Adrenal gland (tissue), 12 donors: ENCODE results near the gene TOMM20. TPM values are rescaled to one million over a fixed set of nuclear protein-coding genes. Genes with fewer than 3 reads are reported as not detected.

Source experiments
- DNase-seq, 7 donors: peaks; one replicate each; pipeline ENCODE4 v3.0.0-alpha.2; 2019 to 2020
- H3K27ac ChIP-seq, 5 donors: fragments of 200-600 bp; sonication (generic) in 4 of 5; 1 replicate in 3 of 5; 2 replicates in 2 of 5; pipeline versions ENCODE4 v1.5.1 to v1.8.0; 2016 to 2020; ENCODE audit warnings: mild to moderate bottlenecking in 1 of 5
- H3K27me3 ChIP-seq: fragments of 200-600 bp; 2 replicates; pipeline ENCODE4 v1.8.0; 2021
- H3K36me3 ChIP-seq, 2 donors: fragments of 200-600 bp; replicated peaks in 1 of 2; 1 replicate in 1 of 2; 2 replicates in 1 of 2; pipeline versions ENCODE4 v1.5.1 to v1.8.0; 2018 to 2022
- H3K4me1 ChIP-seq, 2 donors: fragments of 200-600 bp; replicated peaks in 1 of 2; 1 replicate in 1 of 2; 2 replicates in 1 of 2; pipeline versions ENCODE4 v1.5.1 to v1.8.0; 2018 to 2021
- H3K4me3 ChIP-seq, 4 donors: fragments of 200-600 bp; sonication (generic) in 3 of 4; one replicate each; pipeline ENCODE4 v1.5.1; 2016 to 2018
- H3K9me3 ChIP-seq, 3 donors: fragments of 200-600 bp; sonication (generic) in 1 of 3; replicated peaks in 1 of 3; 1 replicate in 2 of 3; 2 replicates in 1 of 3; pipeline versions ENCODE4 v1.5.1 to v1.8.0; 2016 to 2021
- CTCF ChIP-seq, 6 experiments: fragments of 450-650 bp in 4 of 6; fragments of 200-600 bp in 2 of 6; sonication (generic) in 1 of 6; IDR thresholded peaks; 1 replicate in 5 of 6; 2 replicates in 1 of 6; pipeline versions ENCODE4 v1.5.1 to v1.8.0; 2016 to 2021; ENCODE audit warnings: antibody characterized with exemption in 6 of 6, mild to moderate bottlenecking in 2 of 6, moderate library complexity in 1 of 6
- POLR2A ChIP-seq, 2 donors: fragments of 450-650 bp; IDR thresholded peaks; one replicate each; pipeline ENCODE4 v1.6.1; 2017; ENCODE audit warnings: antibody characterized with exemption in 2 of 2, mild to moderate bottlenecking in 2 of 2, moderate library complexity in 1 of 2
- WGBS, 4 donors: extraction: QIAGEN DNeasy Blood & Tissue Kit in 2 of 4; methylation state at CpG; one replicate each; pipeline versions ENCODE4 v1.1.5 to v1.1.7; 2013 to 2017; 5-methylcytosine and 5-hydroxymethylcytosine counted together
- intact Hi-C, 2 donors: fragments of 100-400 bp; cut with DNase I; formaldehyde crosslinking; loops; one replicate each; pipeline versions ENCODE4 v1.14.1 to v1.15.0; 2022 to 2023
- polyA plus RNA-seq, 3 donors: library from polyadenylated mRNA; stranded (reverse); fragments of 200-250 nt in 2 of 3; fragments of 350-450 nt in 1 of 3; fragmentation: Illumina TruSeq in 1 of 3; extraction: RNeasy Lipid Tissue Mini Kit (QIAGEN cat#74804) in 1 of 3; gene quantifications; one replicate each; pipeline ENCODE4 v1.2.3, GENCODE V29; 2013 to 2014
- total RNA-seq, 9 donors: library from RNA; depleted of rRNA in 4 of 9; stranded (reverse); fragments of >200 nt in 4 of 9; fragments of 120-200 nt in 1 of 9; fragmentation: NEBNext Ultra II Directional in 1 of 9; extraction: Animal tissue kit (Norgen Biotek cat#: 25700) in 1 of 9; gene quantifications; one replicate each; pipeline versions ENCODE4 v1.1.0 to v1.2.4, GENCODE V29; 2013 to 2023
- donor health status: healthy with polysubstance abuse.
- donor health status: Bipolar disorder and iron deficiency.
- donor health status: DM: yes; HTN: yes; CAD: no.
- donor health status: DM: no; HTN: no; CAD: no.
- donor health status: DM: no; HTN: no; CAD: no.
- donor health status: DM: yes; HTN: yes; CAD: no.

The TOMM20 gene
- total and polyA plus RNA-seq, 12 donors: 61.7 to 144 (median 106) TPM

GRCh38 chr1:235107368-235108184 lies 21.1 kb downstream of the TOMM20 start:
- intact Hi-C loops: no loop called here

GRCh38 chr1:235106457-235106856 lies 22.2 kb downstream of the TOMM20 start:
- TF ChIP-seq CTCF (IDR thresholded peaks at IDR 0.05) (no peak), POLR2A (IDR thresholded peaks at IDR 0.05) (no peak)
- Histone ChIP-seq H3K4me1 (no peaks in the 10 kb centered on the region), H3K27me3 (no peaks in the 10 kb centered on the region), H3K27ac (no peak overlapping the region), H3K9me3 (no peaks in the 10 kb centered on the region), H3K4me3 (no peak overlapping the region), H3K36me3 (peaks cover 0 to 30% of the 10 kb centered on the region in 2 donors)
- intact Hi-C loops: no loop called here
- peak in 1 of 7 donors; percentile 28 for DNase-seq
- WGBS, 4 donors: 88 to 96% (median 95%) methylated on average over 4 of the region's 4 CpGs

More at GRCh38 chr1:235107368-235108184, 21.1 kb downstream of the TOMM20 start:
- TF ChIP-seq POLR2A (IDR thresholded peaks at IDR 0.05) (no peak), CTCF (IDR thresholded peaks at IDR 0.05) (no peak)
- peak in 1 of 7 donors; percentile 35 for DNase-seq
- Histone ChIP-seq H3K27ac (no peak overlapping the region), H3K27me3 (no peaks in the 10 kb centered on the region), H3K4me3 (no peak overlapping the region), H3K36me3 (peaks cover 0 to 39% of the 10 kb centered on the region in 2 donors), H3K9me3 (no peaks in the 10 kb centered on the region), H3K4me1 (peaks cover 0 to 4% of the 10 kb centered on the region in 2 donors)
- 90 to 94% (median 93%) methylated on average over 15 to 16 of the region's 16 CpGs for WGBS, 4 donors

- H3K4me1 ChIP-seq: no peaks in the 10 kb centered on the region
- intact Hi-C loops: no loop called here
- peak in 1 of 7 donors; percentile 46 for DNase-seq
- no peak overlapping the region for H3K4me3 ChIP-seq
- 78 to 83% (median 80%) methylated on average over 12 of the region's 12 CpGs for WGBS, 4 donors
- H3K36me3 ChIP-seq: peaks cover 0 to 19% of the 10 kb centered on the region in 2 donors
- no peaks in the 10 kb centered on the region for H3K9me3 ChIP-seq
- H3K27ac ChIP-seq: no peak overlapping the region
- no peaks in the 10 kb centered on the region for H3K27me3 ChIP-seq
- TF ChIP-seq POLR2A (IDR thresholded peaks at IDR 0.05): no peak
- no peak for TF ChIP-seq CTCF (IDR thresholded peaks at IDR 0.05)
Measured at GRCh38 chr1:235105051-235106043, 23.3 kb downstream of the TOMM20 start.

- peak in 1 of 7 donors; percentile 53 for DNase-seq
- no peak overlapping the region for H3K4me3 ChIP-seq
- intact Hi-C loops: no loop called here
- no peaks in the 10 kb centered on the region for H3K36me3 ChIP-seq
- no peak overlapping the region for H3K27ac ChIP-seq
- H3K9me3 ChIP-seq: no peaks in the 10 kb centered on the region
- TF ChIP-seq POLR2A (IDR thresholded peaks at IDR 0.05): no peak
- TF ChIP-seq CTCF (IDR thresholded peaks at IDR 0.05): no peak
- no peaks in the 10 kb centered on the region for H3K4me1 ChIP-seq
- WGBS, 4 donors: 44 to 58% (median 54%) methylated on average over 4 of the region's 4 CpGs
- no peaks in the 10 kb centered on the region for H3K27me3 ChIP-seq
Measured at GRCh38 chr1:235102993-235103411, 25.6 kb downstream of the TOMM20 start.
